ENCODE data around the gene CIZ1. TPM values are rescaled to one million over a fixed set of nuclear protein-coding genes. Genes with fewer than 3 reads are reported as not detected.

The CIZ1 gene
- total and polyA plus RNA-seq, 9 of the 15 experiments (the other 6 are each of a cell fraction or from before 2014, with no cell fraction given), result 6.6 to 329 (median 87.8) TPM

- 0 out of 2 replicates have a peak, but pooled peaks have one; percentile 24 for TF ChIP-seq ZNF75A (CRISPR knock-in tag; IDR thresholded peaks at IDR 0.05)
- 0 out of 2 replicates have a peak, but pooled peaks have one; percentile 56 for TF ChIP-seq SLC30A9 (CRISPR knock-in tag; IDR thresholded peaks at IDR 0.05)
- TF ChIP-seq ZNF318 (IDR thresholded peaks at IDR 0.05; ENCODE audit: borderline replicate concordance in 1 of 2, low read depth in 1 of 2), result no peak
- TF ChIP-seq ARID3A (IDR thresholded peaks at IDR 0.05; ENCODE audit: borderline replicate concordance, low read depth, low read length), result 0 out of 2 replicates have a peak, but pooled peaks have one; percentile 12
- no peak for TF ChIP-seq THAP7 (CRISPR knock-in tag; IDR thresholded peaks at IDR 0.05)
- no peak for TF ChIP-seq SMARCA5 (IDR thresholded peaks at IDR 0.05)
- no peak for TF ChIP-seq ZNF395 (CRISPR knock-in tag; IDR thresholded peaks at IDR 0.05)
- TF ChIP-seq FOXP1 (CRISPR knock-in tag; IDR thresholded peaks at IDR 0.05), result no peak
- TF ChIP-seq MECOM (CRISPR knock-in tag; IDR thresholded peaks at IDR 0.05), result no peak
- TF ChIP-seq RFX7 (CRISPR knock-in tag; IDR thresholded peaks at IDR 0.05), result no peak
- TF ChIP-seq NFIC (IDR thresholded peaks at IDR 0.05), result no peak
- TF ChIP-seq ZBTB1 (CRISPR knock-in tag; IDR thresholded peaks at IDR 0.05; ENCODE audit: borderline replicate concordance, low read depth), result no peak
- no peak for TF ChIP-seq LEF1 (IDR thresholded peaks at IDR 0.05)
- peak; percentile 71 for TF ChIP-seq SOX6 (IDR thresholded peaks at IDR 0.05)
- TF ChIP-seq HNRNPK (IDR thresholded peaks at IDR 0.05; ENCODE audit: low read depth, low read length, poor library complexity, severe bottlenecking), result no peak
- TF ChIP-seq SAFB (IDR thresholded peaks at IDR 0.05; ENCODE audit: borderline replicate concordance, low read depth, low read length), result no peak
- no peak for TF ChIP-seq DIDO1 (tag; IDR thresholded peaks at IDR 0.05; ENCODE audit: low read depth)
Measured at GRCh38 chr9:128203024-128203706, 11.8 kb upstream of the CIZ1 start, which contains the start of gene DNM1 (continued).

Data from K562 (cell line).